Inferior parietal cortex (tissue), 1 donor: ENCODE results near the gene MROH2B.

ENCODE experiments used
- DNase-seq: peaks from one replicate; pipeline ENCODE4 v3.0.0-alpha.2; 2016; ENCODE audit errors: extremely low spot score

Gene MROH2B

DNA sequence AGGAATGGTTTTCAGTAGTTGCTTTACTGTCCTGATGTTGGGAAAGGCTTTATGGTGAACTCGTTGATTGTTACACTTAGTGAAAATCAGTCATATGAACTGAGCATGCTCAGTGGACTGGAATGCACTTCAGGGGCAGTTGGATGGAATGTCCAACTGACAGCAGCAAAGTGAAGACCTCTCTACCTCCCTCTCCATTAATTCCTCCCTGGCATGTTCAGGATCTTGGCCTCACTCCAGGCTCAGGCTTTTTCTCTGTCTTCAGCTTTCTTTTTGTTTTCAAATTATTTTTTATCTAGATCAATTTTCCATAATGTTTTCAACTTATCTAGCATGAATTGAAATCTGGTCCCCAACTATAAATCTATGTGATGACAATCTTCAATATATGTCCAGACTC is at the start of gene MROH2B:
MROH2B (minus strand) TSS at position 101 of the 400 bp plus-strand sequence. CDS start 490 bp downstream, outside the sequence.
- no peak for DNase-seq

DNA sequence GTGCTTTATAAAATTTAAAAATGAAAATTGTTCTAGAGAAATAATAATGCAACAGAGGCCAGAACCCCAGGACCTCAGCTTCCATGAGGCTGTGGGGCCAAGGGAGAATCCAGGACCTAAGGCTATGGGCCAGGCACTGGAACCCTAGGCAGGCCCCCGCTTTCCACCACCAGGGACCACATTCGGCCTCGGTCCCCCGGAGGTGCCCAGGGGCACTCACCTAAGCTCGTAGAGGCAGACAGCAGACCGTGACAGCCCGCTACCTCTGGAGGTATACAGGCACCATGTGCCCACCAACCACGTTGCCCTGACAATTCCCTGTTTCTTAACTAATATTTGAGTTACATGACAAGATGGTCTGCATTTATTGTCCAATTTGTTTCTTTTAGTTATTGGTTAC is 49.5 kb upstream of the MROH2B start:
- DNase-seq, result no peak

DNA sequence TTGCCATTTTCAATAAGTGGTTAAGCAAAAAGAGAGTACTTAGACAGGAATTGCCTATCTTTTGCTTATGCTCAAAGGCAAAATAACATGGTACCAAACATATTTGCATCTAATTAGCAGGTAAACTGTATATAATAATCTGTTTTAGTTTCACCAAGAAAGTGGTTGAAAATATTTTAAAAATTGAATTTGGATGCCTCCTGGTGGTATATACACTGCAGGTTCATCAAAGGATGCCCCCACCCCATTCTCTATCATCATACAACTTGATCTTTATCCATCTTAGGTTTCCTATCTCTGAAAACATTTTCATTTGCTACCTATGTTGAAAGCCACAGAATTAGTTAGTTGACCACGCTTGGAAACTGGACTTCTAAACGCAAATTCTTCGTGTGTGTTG is 47.0 kb upstream of the MROH2B start:
- no peak for DNase-seq

DNA sequence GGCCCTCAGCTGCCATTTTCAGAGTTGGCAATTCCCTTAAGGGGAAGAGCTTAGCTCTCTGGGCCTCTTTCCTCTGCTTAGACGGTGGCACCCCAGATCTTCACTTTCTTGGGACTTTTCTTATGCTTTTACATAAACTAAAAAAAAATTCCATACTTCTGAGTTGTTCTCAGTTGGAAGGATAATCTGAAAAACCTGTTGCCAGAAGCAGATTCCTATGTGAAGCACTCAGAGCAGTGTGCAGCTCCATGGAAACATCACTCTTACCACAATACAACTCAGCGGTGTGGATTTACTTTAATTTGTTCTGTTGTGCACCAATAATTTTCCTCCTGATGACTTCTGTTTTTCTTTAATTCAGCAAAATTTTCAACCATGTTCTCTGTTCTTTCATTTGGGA is 44.1 kb upstream of the MROH2B start:
- DNase-seq, result no peak

DNA sequence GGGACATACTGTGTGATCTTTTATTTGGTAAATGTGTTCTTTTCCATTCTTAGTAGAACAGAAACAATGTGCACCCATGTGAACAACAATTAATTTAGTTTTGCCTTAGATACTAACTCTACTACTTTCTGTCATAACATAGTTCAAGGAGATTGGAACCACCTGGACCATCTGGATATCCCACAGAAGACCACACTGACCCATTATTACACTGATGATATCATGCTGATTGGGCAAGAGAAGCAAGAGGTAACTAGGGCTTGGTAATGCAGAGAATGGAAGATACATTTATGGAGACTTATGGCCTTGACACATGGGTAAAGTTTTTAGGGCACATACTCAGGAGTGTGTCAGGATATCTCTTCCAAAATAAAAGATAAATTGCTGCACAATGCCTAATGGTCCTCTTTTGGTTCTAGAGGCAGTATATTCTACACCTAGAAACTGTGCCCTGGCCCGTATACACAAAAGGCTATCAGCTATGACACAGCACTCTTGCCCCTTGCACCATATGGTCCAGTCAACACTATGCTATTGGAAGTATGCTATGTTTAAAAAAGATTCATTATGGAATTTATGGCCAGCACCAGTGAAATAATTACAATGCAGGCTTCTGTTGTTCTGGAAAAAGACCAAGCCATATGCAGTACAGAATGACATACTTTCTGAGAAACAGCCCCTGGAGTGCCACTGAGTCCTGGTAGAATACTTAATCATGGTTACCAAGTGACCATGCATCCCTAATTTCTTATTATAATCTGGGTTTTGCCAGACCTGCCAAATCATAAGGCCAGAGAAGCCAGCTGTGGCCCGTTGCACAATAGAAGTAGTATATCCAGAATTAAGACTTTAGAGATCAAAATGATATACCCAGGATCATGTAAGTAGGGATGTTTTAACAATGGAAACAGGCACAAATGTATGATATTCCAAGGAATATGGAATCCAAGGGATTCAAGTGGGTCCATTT is 41.6 kb upstream of the MROH2B start:
- no peak for DNase-seq

DNA sequence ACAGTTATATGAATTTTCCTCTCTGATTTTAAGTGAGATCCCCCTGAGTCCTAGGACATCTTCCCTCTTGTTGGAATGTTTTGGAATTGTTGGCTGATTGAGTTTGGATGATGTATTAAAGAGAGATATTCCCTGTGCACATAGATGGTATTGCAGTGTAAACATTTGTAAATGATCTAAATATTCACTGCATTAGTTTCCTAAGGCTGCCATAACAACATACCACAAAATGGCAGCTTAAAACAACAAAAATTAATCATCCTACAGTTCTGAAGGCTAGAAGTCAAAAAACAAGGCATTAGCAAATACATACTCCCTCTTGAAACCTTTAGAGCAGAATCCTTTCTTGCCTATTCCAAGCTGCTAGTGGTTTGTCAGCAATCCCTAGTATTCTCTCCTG is 38.0 kb upstream of the MROH2B start:
- DNase-seq, result no peak

DNA sequence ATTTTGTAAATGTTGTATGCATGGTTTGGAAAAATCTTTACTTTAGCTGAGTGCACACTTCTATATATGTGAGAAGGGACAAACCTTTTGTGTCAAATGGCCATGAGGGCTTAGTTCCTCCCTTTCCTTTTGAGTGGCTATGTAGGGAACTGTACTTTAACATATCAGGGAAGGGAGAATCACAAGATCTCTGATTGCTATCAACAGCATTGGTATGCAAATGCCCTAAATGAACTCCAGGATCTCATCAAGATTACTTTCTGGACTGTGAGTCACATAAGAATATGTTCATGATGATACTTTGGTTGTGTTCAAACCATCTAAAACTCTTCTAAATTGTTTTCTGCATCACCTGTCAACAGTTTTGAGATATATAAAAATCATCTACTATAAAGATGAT is 31.2 kb upstream of the MROH2B start:
- DNase-seq, result no peak

DNA sequence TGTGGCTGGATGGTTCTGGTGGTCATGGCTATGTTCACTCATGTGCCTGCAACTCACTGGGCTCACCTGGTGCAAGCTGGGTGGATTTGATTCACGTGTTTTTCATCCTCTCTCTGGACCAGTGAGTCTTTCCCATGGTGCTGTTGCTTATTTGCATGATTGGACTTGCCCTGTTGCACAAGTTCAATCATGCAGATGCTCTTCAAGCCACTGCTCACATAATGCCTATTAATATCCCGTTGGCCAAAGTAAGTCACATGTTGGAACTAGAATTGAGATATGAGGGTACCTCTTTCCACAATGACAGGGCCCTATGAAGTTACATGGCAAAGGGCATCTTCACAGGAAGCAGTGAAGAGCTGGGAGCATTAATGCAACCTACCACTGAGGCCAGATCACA is 26.5 kb upstream of the MROH2B start:
- DNase-seq, result no peak

DNA sequence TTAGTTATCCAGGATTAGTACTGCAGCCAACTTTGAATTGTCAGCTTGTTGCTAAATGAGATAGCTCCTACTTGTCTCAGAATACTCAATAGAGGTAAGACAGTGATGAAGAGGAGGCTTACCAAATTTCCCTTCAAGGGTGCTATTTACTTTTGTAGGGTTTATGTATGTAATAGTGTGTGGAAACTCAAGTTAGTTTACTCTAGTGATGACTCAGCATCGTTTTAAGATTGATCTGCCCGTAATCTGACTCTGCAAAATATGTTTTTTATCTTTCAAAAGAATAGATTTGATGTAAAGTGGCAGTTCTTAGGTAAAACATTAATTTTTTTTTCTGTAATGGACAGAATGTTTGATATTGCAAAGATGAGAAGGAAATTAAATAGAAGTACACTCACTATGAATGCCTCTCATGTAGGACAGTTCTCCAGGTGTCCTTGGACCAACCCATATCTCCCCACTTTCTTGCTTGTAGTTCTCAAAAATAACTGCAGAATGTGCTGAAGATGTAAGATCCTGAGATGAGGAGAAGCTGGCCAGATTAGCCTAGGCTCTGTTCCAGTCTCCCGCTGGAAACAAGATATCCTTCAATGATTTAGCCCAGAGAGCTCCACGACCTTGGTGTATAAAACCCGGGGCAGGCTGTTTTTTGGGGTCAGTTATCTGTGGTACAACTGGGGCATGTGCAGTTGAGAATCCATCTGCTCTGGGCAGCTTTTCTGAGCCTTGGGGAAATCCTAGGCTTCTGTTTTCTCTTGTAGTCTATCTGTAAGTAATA is 24.4 kb upstream of the MROH2B start:
- no peak for DNase-seq

DNA sequence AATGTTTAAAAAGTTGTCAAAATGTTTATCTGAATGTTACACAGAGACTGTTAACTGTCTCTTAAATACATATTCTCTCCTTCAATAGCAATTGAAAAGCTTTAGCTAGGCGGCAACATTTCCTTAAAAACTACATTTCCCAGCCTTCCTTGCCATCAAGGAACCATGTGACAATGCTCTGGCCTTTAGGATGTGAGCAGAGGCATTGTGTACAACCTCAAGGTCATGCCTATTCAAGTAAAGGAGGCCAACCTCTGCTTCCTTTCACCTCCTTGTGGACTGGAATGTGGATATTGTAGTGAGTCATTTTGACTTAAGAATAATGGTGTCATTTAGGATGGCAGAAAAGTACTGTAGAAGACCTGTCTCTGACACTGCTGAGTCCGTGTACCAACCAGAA is 23.7 kb upstream of the MROH2B start:
- no peak for DNase-seq

DNA sequence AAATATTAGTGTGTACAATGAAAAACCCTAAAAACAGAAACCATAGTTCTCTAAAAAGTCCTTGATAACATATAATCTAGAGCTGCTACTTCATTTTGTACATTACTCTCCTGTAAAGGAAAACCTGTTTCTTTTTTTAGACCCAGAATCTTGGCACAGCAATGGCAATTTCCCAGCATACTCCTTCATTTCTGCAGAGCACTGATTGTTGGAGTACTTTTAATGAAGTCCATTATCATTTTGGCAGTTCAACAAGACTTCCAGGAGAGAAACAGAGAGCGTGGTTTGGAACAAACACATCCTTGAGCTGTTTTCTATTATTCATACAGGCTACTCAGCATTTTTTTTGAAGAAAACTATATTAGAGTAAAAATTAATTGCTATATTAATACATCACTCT is 22.7 kb upstream of the MROH2B start:
- no peak for DNase-seq

DNA sequence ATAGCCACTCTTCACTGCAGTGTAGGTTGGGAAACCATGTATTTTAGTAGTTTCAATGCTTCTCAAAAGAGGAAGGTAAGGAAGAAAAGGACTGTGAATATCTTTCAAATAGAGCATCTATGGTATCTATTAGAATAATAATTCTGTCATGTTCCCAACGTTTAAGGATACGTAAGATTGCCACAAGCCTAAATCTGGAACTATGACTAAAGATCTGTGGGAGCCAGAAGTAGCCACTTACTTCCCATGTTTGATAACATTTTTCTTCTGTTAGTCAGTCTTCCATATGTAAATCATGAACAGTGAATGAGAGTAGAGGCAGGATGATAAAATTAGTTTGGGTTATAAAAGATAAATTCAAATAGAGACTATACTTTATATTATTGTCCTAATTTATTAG is 16.3 kb upstream of the MROH2B start:
- no peak for DNase-seq

DNA sequence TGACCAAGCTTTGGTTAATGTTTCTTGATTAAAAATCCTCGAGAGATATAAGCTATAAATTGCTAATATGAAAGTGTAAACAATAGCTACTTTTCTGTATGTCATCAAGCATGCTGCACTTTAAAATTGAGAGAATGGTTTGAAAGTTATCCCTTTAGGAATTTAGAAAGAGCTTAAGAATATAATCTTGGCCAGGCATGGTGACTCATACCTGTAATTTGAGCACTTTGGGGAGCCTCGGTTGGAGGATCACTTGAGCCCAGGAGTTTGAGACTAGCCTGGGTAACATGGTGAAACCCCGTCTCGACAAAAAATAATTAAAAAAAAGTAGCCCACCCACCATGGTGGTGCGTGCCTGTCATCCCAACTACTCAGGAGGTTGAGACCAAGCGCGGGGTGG is 12.2 kb upstream of the MROH2B start:
- no peak for DNase-seq

DNA sequence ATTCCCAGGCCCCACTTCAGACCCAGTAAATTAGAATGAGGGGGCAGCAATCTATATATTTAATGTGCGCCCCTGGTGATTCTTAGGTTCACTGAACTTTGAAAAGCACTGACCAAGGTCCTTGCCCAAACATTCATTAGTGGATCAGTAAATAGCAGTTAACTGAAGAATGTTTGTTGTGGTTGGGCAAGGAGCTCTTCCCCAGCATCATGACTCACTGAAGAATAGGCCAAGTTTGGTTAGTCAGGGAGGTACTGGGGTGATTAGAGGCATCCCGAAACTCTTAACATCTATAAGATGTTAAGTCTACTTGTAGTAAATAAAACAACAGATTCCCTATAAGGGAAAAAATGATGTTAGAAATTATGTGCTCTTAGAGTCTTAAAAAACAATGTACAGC is 833 bp upstream of the MROH2B start:
- DNase-seq, result no peak

DNA sequence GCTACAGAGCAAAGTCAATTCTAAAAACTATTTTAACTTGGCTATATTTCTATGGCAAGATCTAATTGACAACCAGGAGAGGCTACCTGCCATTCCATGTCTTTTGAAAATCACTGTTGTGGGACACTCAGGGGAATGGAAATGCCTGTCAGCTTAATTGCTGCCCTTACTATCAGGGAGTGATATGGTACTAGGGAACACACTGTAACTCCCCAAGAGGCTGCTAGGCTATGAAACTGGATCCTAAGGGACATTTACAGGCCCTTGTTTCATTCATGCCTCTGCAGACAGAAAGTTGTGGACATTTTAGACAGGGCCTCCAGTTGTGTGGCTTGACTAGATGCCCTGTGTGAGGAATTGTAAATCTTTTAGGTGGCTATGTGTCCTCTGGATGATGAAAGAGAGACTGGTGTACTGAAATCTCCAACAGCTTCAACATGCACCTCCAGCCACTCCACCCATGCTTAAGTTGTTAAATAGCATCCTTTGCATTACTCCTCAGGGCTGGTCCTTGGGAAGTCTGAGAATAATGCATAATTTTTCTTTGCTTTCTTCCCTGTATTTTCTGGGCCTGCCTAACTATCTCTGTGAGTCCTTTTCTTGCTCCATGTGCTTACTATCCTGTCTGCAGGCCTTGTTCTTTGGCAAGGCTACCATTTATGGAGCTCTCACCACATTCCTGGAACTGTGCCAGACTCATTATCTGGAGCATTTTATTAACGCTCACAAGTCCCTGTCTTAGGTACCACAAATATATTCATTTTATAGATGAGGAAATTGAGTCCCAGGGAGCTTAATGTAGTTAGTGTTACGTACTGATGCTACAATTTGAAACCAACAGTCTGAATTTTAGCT is 3.2 kb downstream of the MROH2B start:
- DNase-seq, result no peak

DNA sequence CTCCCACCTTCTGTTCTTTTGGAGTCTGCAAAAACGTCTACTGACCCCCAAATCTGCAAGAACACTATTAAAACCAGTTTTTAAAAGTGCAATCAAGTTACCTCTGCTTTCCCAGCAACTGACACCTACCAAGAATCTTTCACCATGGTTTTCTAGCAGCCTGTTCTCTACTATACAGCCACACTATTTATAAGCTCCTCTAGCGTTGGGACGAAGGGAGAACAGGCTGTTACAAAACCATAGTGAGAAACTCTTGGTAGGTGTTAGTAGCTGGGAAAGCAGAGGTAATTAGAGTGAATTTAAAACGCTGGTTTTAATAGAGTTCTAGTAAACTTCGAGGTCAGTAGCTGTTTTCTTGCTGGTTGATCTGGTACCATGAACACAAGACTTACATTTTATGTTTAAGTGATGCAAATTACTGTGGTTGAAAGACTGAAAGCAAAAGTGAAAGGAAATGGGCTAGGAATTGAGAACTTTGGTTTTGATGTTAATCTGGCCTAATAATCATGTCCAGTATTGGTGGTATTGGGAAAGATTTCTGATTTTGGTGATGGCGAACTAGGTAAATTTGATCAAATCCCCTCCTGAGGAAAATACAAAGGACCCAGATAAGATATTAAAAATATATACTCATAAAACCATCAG is 5.3 kb downstream of the MROH2B start:
- DNase-seq, result no peak

DNA sequence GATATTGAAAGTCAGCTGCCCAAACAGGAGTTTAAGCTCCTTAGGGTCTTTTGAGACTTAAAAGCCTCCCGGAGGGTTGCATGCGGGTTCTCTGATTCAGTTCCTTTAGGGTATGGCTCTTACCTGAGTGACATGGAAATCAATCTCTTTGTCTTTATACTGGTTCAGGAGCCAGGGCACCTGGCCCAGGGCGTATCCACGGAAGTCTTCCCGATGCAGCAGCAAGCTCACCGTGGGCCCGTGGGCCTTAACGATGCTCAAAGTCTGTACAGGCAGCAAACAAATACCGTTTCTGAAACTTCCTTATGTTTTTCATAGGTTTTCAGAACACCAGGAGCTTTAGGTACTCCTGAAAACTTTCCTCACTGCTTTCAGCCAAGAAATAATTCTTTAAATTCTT is 13.2 kb downstream of the MROH2B start:
- no peak for DNase-seq

DNA sequence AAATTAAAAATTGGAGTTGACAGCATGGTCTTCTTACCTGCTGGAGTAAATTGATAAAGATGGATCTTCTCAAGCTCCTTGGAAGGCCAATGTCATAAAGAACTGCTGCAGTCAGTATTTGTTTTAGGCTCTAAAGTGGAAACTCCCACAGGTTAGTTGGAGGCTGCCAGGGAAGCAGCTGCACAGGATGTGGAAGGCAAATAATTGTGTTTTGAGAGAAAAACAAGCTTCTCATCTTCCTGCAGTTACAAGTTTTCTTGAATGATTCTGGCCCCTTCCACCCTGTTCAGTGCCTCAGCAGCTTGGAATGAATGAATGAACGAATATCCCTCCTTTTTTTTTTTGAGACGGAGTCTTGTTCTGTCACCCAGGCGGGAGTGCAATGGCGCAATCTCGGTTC is 13.9 kb downstream of the MROH2B start:
- no peak for DNase-seq

DNA sequence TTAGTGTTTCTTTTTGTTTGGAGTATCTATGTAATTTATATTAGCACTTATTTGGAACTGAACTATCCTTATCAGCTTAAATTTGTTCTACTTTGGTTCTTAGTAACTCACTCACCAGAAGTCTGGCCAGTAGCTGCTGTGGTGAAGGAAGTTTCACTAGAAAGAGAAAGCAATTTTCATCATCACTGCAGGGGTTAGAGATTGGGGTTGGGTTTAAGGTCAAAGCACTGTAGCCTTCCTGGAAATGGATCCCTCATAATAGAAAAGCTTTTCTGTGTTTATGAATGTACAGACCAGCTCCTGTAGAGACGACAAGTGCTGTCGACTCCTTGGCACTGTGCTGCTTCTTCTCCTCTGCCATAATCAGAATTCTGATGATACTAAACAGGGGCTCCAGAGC is 22.2 kb downstream of the MROH2B start:
- DNase-seq, result no peak

DNA sequence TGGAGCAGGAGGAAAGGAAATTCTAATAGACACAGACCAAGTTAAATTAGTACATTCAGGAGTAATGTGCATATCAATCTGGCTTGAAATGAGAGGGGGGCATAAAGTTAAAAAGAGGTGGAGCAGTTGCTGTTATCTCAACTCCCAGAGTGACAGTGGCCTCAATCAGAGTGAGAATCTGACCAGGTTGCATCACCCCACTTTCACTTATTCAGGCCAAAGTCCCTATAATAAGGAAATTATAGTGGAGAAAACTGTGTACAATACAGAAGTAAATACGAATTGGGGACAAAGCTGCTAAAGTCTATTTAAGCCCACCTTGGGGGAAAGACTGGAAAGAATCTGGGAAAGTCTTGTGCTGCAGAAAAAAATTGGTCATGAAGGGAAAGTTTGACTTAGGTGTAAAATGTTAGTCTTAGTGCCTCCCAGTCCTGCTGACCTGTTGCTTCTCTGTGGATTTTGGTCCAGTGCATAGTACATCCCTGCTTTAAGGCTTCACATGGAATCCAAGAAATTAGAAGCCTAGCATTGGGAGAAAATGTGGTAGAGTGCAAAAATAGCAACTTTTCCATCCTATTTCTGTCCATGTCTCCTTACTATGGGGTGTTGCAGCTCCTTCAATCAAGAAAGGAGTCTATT is 27.9 kb downstream of the MROH2B start:
- DNase-seq, result no peak

DNA sequence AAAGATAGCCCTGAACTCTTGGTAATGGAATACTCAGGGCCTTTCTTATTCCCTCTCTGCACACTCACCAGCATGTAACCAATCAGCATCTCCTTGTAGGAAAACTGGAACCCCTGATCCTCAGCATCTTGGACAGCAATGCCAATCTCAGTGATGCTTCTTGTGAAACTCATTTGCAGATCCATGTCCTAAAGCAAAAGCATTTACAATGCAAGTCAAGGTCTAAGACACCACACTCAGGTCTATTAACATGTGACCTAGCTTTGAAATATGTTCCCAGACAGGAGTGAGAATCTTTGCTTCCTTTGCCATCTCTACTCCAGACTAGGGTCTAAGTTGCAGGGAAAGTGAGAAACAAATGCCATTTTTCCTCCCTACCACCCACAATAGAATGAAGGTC is 38.2 kb downstream of the MROH2B start:
- no peak for DNase-seq
